Prostate gland (tissue), 2 donors: ENCODE data around the gene SLC43A2.

Experiments
- CTCF ChIP-seq, 4 experiments: fragments of 200-600 bp in 2 of 4; fragments of 450-650 bp in 2 of 4; sonication (generic) in 2 of 4; IDR thresholded peaks; 1 replicate in 3 of 4; 2 replicates in 1 of 4; pipeline ENCODE4 v1.5.1; 2016 to 2019; ENCODE audit warnings: antibody characterized with exemption in 4 of 4, mild to moderate bottlenecking in 2 of 4, moderate library complexity in 2 of 4
- POLR2A ChIP-seq: fragments of 450-650 bp; IDR thresholded peaks from one replicate; pipeline ENCODE4 v1.6.1; 2016; ENCODE audit warnings: antibody characterized with exemption, mild to moderate bottlenecking
- POLR2AphosphoS5 ChIP-seq: sonication (generic); formaldehyde crosslinking; IDR thresholded peaks from one replicate; pipeline ENCODE4 v1.6.1; 2017; ENCODE audit warnings: antibody characterized with exemption

- TF ChIP-seq CTCF (IDR thresholded peaks at IDR 0.05) (no peak), POLR2A (no peak), POLR2AphosphoS5 (no peak)
Observed at GRCh38 chr17:1646199-1646875, 17.7 kb upstream of the SLC43A2 start.
